Activated CD4-positive, CD25-positive, alpha-beta regulatory T cell treated with anti-CD3 and anti-CD28 coated beads, Interleukin-2, amount 50 U/mL, for 16 hours (primary cell): ENCODE data around the gene NAA38.
"Not testable (repeated sequence)": the region's sequence is repeated elsewhere in the genome, so short reads cannot be mapped to it uniquely, and the experiment has no call there.

Experiments
- DNase-seq: peaks from one replicate; pipeline ENCODE4 v3.0.0-alpha.2; 2020; ENCODE audit warnings: low read depth, low spot score

NAA38 gene

GRCh38 chr17:7824021-7824924 is 33.1 kb downstream of the NAA38 start:
- no peak for DNase-seq

GRCh38 chr17:7823581-7824001 is 33.8 kb downstream of the NAA38 start:
- DNase-seq, result no peak

- DNase-seq, result no peak
Measured at GRCh38 chr17:7822126-7822525, 35.2 kb downstream of the NAA38 start.

GRCh38 chr17:7820231-7820630 is 37.1 kb downstream of the NAA38 start:
- DNase-seq, result no peak

GRCh38 chr17:7818746-7819645 is 38.4 kb downstream of the NAA38 start:
- DNase-seq, result no peak

- DNase-seq, result no peak
Measured at GRCh38 chr17:7818026-7818425, 39.3 kb downstream of the NAA38 start.

- no peak for DNase-seq
Measured at GRCh38 chr17:7817643-7817964, 39.8 kb downstream of the NAA38 start.

GRCh38 chr17:7816926-7817642 is 40.3 kb downstream of the NAA38 start:
- DNase-seq, result no peak

GRCh38 chr17:7814969-7815368 is 42.4 kb downstream of the NAA38 start:
- no peak for DNase-seq

- DNase-seq, result no peak
Measured at GRCh38 chr17:7811251-7811650, 46.1 kb downstream of the NAA38 start.

- not testable (repeated sequence) for DNase-seq
Measured at GRCh38 chr17:7809791-7810343, 47.5 kb downstream of the NAA38 start.

- DNase-seq, result no peak
Measured at GRCh38 chr17:7809086-7809790, 48.1 kb downstream of the NAA38 start.

GRCh38 chr17:7807206-7807605 is 50.2 kb downstream of the NAA38 start:
- DNase-seq, result no peak
